Prostate gland (tissue), 2 donors: ENCODE measurements around the gene LRP3.

Experiments used
- POLR2A ChIP-seq: fragments of 450-650 bp; IDR thresholded peaks from one replicate; pipeline ENCODE4 v1.6.1; 2016; ENCODE audit warnings: antibody characterized with exemption, mild to moderate bottlenecking
- POLR2AphosphoS5 ChIP-seq: sonication (generic); formaldehyde crosslinking; IDR thresholded peaks from one replicate; pipeline ENCODE4 v1.6.1; 2017; ENCODE audit warnings: antibody characterized with exemption
- TF ChIP-seq, protein P1 (sequence below), 4 experiments: fragments of 200-600 bp in 2 of 4; fragments of 450-650 bp in 2 of 4; sonication (generic) in 2 of 4; IDR thresholded peaks; 1 replicate in 3 of 4; 2 replicates in 1 of 4; pipeline ENCODE4 v1.5.1; 2016 to 2019; ENCODE audit warnings: antibody characterized with exemption in 4 of 4, mild to moderate bottlenecking in 2 of 4, moderate library complexity in 2 of 4

DNA sequence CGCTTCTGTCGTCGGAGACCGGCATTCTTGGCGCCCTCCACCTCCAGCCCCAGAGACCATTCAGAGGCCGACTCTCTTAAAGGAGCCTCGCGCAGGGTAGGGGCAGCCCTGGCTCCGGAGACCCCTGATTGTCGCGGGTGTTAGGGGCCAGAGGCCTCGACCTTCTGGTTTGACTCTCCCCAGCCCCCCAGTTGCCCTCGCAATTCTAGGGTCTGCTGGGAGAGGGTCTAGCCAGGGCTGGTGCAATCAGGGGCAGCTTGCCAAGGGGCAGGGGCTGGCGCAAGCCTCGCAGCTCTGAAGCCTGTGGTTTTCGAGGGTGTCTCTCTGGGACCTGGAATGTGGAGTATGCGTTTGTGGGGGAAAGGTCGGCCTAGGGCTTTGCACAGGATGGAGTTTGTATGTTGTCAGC lies 33.1 kb downstream of the LRP3 start:
- TF ChIP-seq, protein P1, sequence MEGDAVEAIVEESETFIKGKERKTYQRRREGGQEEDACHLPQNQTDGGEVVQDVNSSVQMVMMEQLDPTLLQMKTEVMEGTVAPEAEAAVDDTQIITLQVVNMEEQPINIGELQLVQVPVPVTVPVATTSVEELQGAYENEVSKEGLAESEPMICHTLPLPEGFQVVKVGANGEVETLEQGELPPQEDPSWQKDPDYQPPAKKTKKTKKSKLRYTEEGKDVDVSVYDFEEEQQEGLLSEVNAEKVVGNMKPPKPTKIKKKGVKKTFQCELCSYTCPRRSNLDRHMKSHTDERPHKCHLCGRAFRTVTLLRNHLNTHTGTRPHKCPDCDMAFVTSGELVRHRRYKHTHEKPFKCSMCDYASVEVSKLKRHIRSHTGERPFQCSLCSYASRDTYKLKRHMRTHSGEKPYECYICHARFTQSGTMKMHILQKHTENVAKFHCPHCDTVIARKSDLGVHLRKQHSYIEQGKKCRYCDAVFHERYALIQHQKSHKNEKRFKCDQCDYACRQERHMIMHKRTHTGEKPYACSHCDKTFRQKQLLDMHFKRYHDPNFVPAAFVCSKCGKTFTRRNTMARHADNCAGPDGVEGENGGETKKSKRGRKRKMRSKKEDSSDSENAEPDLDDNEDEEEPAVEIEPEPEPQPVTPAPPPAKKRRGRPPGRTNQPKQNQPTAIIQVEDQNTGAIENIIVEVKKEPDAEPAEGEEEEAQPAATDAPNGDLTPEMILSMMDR (IDR thresholded peaks at IDR 0.05): no peak
- TF ChIP-seq POLR2AphosphoS5 (no peak), POLR2A (no peak)
